Stimulated activated naive CD8-positive, alpha-beta T cell treated with anti-CD3 and anti-CD28 coated beads, Interleukin-15, Interleukin-2, amounts not matched to agents 100 U/mL and 50 U/mL, for 24 hours (primary cell): ENCODE measurements around the gene SMG6.
"Not testable (repeated sequence)": the region's sequence is repeated elsewhere in the genome, so short reads cannot be mapped to it uniquely, and the experiment has no call there.

Experiments
- ATAC-seq: fragments of 150-1000 bp; cut with Tn5 transposase; one replicate; pipeline ENCODE4 v1.10.0; 2021
- DNase-seq: peaks from one replicate; pipeline ENCODE4 v3.0.0; 2021

SMG6 gene

GRCh38 chr17:2178798-2179501, 124.6 kb downstream of the SMG6 start:
- ATAC-seq (no peak), DNase-seq (no peak)

DNA sequence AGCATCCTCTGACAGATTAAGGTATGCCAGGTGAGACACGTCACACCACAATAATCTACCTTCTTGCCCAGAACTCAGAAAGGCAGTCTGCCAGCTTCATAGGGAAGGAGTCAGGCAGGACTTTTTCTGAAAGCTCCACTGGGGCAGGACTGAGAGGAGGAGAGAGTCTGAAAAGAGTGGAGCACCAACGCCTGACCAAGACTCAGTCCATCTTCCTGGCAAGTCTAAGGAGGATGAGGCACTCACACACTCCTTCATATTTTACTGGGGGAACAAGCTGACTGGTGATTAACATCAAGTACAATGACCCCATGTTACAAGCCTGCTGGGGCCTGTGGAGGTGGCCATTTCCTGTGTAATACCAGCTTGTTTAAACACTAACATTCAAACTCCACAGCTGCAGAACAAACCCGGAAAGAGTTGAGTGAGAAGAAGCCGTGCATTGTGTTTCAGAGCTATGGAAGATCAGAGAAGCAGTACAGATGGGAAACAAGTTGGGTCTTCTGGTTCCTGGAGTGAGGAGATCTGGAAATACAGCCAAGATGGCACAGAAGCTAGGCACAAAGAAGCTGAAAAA, 126.3 kb downstream of the SMG6 start:
- DNase-seq = no peak
- no peak for ATAC-seq

DNA sequence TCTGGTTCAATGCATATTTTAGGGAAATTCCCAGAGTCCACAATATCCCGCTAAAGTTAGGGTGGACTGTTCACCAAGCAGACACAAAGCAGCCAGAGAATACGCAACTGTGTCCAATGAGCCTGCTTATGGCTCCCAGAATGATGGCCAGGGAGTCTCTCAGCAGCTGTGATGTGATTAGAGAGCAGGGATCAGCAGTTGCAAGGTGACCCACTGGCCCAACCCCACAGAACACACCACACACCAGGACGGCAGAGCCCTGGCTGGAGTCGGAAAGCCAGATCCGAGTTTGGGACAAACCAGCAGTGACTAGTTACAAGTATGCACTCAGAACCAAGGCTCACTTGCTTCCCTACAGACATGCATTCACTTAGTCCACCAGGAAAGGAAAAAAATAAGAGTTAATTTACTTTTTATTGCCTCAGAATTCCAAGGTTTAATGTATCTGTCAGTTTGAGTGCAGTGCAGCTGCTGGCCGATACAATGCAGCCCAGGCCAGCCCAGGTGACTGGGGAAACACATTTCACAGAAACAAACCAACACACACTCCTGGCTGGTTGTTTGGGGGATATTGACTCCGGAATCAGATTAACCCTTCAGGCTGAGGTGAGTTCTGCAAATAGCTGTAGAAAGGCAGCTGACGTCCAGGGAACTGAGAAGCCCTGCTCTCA, 127.0 kb downstream of the SMG6 start:
- ATAC-seq (no peak), DNase-seq (no peak)

- ATAC-seq (no peak), DNase-seq (no peak)
These were observed 128.3 kb downstream of the SMG6 start for GRCh38 chr17:2175294-2175628.

GRCh38 chr17:2174468-2175293, 128.9 kb downstream of the SMG6 start:
- ATAC-seq (no peak), DNase-seq (no peak)

DNA sequence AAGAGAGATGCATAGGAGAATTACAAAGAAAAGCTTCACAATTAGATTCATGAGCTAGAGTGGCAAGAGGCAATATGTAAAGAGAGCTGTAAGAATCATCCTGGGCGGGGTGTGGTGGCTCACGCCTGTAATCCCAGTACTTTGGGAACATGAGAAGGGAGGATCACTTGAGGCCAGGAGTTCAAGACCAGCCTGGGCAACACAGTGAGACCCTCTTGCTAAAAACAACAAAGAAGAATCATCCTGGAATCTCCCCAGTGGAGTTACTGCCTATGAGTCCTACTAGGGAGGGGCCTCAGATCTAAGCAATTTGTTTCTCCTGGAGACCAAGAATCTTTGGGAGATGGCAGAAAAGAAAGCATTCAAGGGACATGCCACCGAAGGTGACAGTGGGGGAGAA, 129.6 kb downstream of the SMG6 start:
- no peak for ATAC-seq
- no peak for DNase-seq

GRCh38 chr17:2172999-2173398, 130.6 kb downstream of the SMG6 start:
- no peak for DNase-seq

DNA sequence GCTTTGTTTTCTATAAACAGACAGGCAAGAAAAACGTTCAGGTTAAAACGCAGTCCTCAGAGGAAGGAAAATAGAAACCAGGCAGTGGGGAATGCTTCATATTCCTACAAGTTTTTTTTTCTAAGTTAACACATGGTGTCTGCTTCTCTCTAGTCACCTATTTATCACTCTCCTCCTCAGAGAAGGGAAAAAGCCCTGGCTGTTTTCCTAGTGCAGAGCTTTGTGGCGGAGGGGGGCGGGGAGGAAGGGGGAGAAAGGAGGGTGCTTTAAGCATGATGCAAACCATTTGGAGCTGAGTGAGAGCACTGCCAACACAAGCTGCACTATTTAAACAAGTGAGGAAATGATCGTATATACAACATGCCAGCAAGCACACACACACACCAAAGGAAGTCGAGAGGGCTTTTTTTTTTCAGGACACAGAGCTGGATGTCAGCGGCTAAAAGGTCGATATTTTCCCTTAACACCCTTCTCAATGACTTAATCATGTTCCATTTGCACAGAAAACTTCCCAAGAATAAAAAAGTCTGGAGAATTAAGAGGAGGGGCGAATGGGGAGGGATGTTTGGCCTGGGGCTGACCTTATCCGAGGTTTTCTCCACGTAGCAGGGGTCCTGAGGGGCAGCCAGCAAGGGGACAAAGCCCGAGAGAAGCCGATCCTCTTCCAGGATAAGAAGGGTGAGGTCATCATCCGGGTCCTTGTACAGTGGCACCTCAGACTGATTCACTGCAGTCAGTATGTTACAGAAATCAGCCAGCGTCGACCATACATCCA, 131.3 kb downstream of the SMG6 start:
- ATAC-seq = no peak
- no peak for DNase-seq

More at GRCh38 chr17:2172999-2173398, 130.6 kb downstream of the SMG6 start:
- no peak for ATAC-seq

- DNase-seq (no peak), ATAC-seq (no peak)
These were observed 131.9 kb downstream of the SMG6 start for GRCh38 chr17:2171702-2172076.

DNA sequence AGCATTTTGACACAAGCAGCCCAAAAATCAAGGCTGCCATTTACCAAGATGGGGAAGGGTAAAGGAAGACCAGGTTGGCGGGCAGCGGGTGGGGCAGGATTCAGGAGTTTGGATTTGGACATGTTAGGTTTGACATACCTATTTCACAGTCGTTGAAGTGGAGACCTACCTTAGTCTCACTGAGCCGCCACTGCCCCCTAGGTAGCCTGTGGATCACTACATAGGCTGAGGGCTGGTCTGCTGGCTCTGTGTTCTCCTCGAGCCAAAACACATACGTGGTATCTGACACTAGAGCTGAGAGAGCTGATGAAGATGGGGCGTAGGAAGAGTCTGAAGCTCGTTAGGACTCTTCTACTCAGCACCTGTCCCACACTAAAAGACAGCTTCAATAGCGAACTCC, 133.6 kb downstream of the SMG6 start:
- no peak for ATAC-seq

DNA sequence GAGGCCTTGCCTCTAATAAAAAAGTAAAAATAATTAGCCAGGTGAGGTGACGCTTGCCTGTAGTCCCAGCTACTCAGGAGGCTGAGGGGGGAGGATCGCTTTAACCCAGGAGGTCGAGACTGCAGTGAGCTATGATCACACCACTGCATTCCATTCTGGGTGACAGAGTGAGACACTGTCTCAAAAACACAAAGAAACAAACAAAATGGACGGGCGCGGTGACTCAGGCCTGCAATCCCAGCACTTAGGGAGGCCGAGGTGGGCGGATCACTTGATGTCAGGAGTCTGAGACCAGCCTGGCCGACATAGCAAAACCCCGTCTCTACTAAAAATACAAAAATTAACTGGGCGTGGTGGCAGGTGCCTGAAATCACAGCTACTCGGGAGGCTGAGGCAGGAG, 137.9 kb downstream of the SMG6 start:
- not testable (repeated sequence) for DNase-seq, ATAC-seq

More for the DNA sequence above, 133.6 kb downstream of the SMG6 start:
- DNase-seq = peak; percentile 23

- DNase-seq (no peak), ATAC-seq (no peak)
These were observed 145.2 kb downstream of the SMG6 start for GRCh38 chr17:2158396-2158780.

DNA sequence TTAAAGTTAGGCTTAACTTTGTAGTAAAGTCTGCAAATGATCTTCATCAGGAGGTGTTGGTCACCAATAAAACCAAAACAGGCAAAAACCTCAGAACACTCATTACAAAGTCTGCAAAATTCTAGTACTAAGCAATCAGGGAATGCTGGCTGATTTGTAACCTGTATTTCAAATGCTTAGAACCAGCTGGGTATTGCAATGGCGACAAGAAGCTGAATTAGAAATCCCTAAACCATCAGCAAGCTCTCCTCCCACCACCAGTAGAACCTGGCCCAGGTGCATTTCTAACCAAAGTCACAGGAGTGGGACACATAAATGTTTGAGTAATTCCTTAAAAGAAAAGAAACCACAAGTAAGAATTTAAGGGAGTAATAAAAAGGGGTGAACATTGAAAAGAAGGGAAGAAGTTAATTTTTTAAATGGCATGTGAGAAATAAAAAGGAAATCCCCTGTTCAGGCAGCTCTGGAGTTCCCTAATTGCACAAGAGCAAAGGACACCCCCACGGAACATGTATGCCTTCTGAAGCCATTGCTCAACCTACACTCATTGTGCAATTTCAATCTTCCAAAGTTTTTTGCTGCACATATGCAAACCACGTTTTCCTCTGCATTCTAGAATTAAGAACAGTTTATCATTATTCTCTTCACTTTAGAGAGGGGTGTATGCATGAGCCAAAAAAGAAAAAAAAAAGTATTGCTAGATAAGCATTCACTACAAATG, 145.8 kb downstream of the SMG6 start:
- ATAC-seq = no peak

GRCh38 chr17:2157081-2157480, 146.5 kb downstream of the SMG6 start:
- DNase-seq = no peak
- ATAC-seq = peak; percentile 32

More for the DNA sequence above, 145.8 kb downstream of the SMG6 start:
- DNase-seq = no peak

- no peak for DNase-seq
These were observed 146.9 kb downstream of the SMG6 start for GRCh38 chr17:2156666-2157065.

GRCh38 chr17:2155573-2155972, 148.0 kb downstream of the SMG6 start:
- no peak for ATAC-seq
- DNase-seq = no peak

More at GRCh38 chr17:2156666-2157065, 146.9 kb downstream of the SMG6 start:
- ATAC-seq = no peak

DNA sequence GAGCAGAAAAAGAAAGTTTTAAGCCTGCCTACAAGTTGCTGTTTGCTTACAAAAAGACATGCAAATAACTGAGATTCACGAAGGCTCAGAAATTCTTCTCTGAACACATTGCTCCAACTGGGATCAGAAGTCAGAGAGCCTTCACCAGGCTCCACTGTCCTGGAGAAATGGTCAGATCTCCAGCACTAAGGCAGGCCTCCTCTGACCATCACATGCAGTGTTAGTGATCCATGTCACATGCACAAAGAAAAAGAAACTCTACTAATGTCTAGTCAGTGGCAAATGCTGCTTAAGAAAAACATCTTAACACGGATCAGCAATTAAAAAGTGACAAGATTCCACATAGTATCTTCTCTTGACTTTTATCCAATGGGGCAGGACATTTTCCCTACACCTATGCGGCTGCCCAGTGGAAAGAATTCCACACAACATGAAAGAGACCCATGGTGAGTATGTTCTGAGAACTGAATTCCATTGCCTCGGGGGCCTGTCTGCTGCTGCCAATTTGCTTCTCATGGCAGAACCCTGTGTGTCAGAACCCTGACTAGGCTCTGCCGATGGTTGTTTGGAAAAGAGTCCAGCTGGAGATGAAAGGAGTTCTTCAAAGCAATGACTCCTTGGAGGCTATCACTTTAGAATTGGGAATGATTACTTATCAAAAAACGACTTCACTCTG, 152.1 kb downstream of the SMG6 start:
- ATAC-seq (no peak), DNase-seq (no peak)

- ATAC-seq (no peak), DNase-seq (no peak)
These were observed 152.8 kb downstream of the SMG6 start for GRCh38 chr17:2150806-2151205.

DNA sequence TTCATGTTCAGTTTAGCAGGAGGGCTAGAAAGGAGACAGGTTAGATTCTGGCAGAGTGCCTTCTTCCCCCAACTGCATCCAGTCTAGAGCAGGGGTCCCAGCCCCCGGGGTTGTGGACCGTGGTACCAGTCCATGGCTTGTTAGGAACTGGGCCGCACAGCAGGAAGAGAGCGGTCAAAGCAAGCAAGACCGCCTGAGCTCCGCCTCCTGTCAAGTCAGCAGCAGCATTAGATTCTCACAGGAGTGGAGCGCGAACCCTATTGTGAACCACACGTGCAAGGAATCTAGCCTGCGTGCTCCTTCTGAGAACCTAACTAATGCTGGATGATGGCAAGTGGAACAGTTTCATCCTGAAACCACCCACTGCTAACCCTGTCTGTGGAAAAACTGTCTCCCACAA, 153.7 kb downstream of the SMG6 start:
- ATAC-seq (no peak), DNase-seq (no peak)

DNA sequence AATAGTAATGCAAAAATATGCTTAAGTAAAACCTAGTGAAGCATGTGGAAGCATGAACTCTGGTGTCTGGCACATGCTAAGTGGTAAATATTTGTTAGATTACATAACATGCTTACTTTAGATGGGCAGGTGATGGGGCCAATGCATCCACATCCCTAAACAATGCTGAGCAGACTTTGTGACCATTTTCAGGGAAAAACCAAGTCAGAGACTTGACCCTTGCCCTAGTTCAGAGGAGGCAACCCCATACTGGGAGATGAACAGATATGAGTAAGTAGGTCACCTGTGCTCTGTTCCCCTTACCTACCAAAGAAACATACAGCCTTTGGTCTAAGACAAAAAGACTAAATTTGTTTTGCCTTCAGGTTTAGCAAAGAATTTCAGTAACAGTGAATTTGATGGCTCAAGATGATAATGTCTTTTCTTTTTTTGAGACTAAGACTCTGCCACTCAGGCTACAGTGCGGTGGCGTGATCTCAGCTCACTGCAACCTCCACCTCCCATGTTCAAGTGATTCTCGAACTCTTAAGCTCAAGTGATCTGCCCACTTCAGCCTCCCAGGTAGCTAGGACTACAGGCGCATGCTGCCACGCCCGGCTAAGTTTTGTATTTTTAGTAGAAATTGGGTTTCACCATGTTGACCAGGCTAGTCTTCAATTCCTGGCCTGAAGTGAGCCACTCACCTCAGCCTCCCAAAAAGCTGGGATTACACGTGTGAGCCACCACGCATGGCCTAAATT, 157.3 kb downstream of the SMG6 start:
- no peak for DNase-seq
- ATAC-seq = no peak
